Peyer's patch (tissue), 4 donors: ENCODE measurements around the gene PDSS2.

Experiments
- CTCF ChIP-seq, 6 experiments: fragments of 450-650 bp in 4 of 6; fragments of 200-600 bp in 2 of 6; sonication (generic) in 1 of 6; IDR thresholded peaks; one replicate each; pipeline ENCODE4 v1.5.1; 2017 to 2019; ENCODE audit warnings: antibody characterized with exemption in 6 of 6, mild to moderate bottlenecking in 3 of 6, moderate library complexity in 1 of 6
- POLR2A ChIP-seq, 2 donors: fragments of 450-650 bp; IDR thresholded peaks; one replicate each; pipeline ENCODE4 v1.5.1; 2017; ENCODE audit warnings: antibody characterized with exemption in 2 of 2, mild to moderate bottlenecking in 2 of 2, moderate library complexity in 2 of 2

- TF ChIP-seq CTCF (IDR thresholded peaks at IDR 0.05) (no peak), POLR2A (IDR thresholded peaks at IDR 0.05) (no peak)
Observed at GRCh38 chr6:107231243-107231642, 228.1 kb downstream of the PDSS2 start.
